COLO829 (cell line): ENCODE results near the gene SEPHS1.
A peak's percentile ranks its signal among the peaks of the same experiment; 100 is the strongest.

Experiments used
- DNase-seq: peaks from one replicate; pipeline ENCODE4 v3.0.0; 2012; ENCODE audit warnings: low spot score

SEPHS1 gene

GRCh38 chr10:13327534-13327933 is 20.6 kb downstream of the SEPHS1 start:
- no peak for DNase-seq

- no peak for DNase-seq
These were observed 25.4 kb downstream of the SEPHS1 start for GRCh38 chr10:13322615-13323148.

- DNase-seq: no peak
These were observed 26.5 kb downstream of the SEPHS1 start for GRCh38 chr10:13321576-13321975.

- DNase-seq: no peak
These were observed 28.9 kb downstream of the SEPHS1 start for GRCh38 chr10:13319166-13319565.

- DNase-seq: no peak
These were observed 30.6 kb downstream of the SEPHS1 start for GRCh38 chr10:13317474-13317873.

- no peak for DNase-seq
These were observed 31.3 kb downstream of the SEPHS1 start for GRCh38 chr10:13316635-13317311.

- no peak for DNase-seq
These were observed 32.7 kb downstream of the SEPHS1 start for GRCh38 chr10:13315361-13315760.

GRCh38 chr10:13311177-13311575 is 36.9 kb downstream of the SEPHS1 start:
- no peak for DNase-seq

- DNase-seq: no peak
These were observed 37.4 kb downstream of the SEPHS1 start for GRCh38 chr10:13310518-13311176.

GRCh38 chr10:13309792-13310191 is 38.3 kb downstream of the SEPHS1 start:
- DNase-seq: no peak

- no peak for DNase-seq
These were observed 40.0 kb downstream of the SEPHS1 start for GRCh38 chr10:13308096-13308495.

GRCh38 chr10:13306103-13306502 is 42.0 kb downstream of the SEPHS1 start:
- DNase-seq: no peak

GRCh38 chr10:13302821-13303555 is 45.1 kb downstream of the SEPHS1 start:
- no peak for DNase-seq

- DNase-seq: peak; percentile 54
These were observed 48.4 kb downstream of the SEPHS1 start, which contains the start of gene PHYH for GRCh38 chr10:13299437-13300287. Gene PHYH, minus strand, starts transcription at chr10:13300064. Its CDS starts 22 bp downstream, at chr10:13300042.

- DNase-seq: no peak
These were observed 49.2 kb downstream of the SEPHS1 start for GRCh38 chr10:13298748-13299436.

GRCh38 chr10:13296476-13296875 is 51.6 kb downstream of the SEPHS1 start:
- DNase-seq: no peak

GRCh38 chr10:13294784-13295183 is 53.3 kb downstream of the SEPHS1 start:
- no peak for DNase-seq

- no peak for DNase-seq
These were observed 56.0 kb downstream of the SEPHS1 start for GRCh38 chr10:13291821-13292773.

GRCh38 chr10:13291061-13291460 is 57.0 kb downstream of the SEPHS1 start:
- no peak for DNase-seq

- DNase-seq: no peak
These were observed 64.0 kb downstream of the SEPHS1 start for GRCh38 chr10:13284050-13284449.
